NCI-H1694 (cell line): ENCODE measurements around the gene TMEM192.
"Not testable (repeated sequence)": the region's sequence is repeated elsewhere in the genome, so short reads cannot be mapped to it uniquely, and the experiment has no call there.

ENCODE experiments used
- DNase-seq: peaks from one replicate; lab custom pipeline; 2025; lab: John Stamatoyannopoulos, UW

Gene TMEM192

DNA sequence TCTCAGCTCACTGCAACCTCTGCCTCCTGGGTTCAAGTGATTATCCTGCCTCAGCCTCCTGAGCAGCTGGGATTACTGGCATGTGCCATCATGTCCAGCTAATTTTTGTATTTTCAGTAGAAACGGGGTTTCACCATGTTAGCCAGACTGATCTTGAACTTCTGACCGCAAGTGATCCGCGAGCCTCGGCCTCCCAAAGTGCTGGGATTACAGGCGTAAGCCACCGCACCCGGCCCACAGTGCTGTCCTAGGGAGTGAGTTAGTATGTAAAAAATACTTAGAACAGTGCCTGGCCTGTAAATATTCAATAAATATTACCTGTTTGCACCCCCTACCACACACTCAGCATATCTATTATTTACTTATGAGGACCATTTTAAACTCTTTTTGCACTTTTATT lies 20.5 kb downstream of the TMEM192 start:
- DNase-seq, result not testable (repeated sequence)

GRCh38 chr4:165088366-165088765 lies 24.3 kb downstream of the TMEM192 start:
- DNase-seq, result no peak

DNA sequence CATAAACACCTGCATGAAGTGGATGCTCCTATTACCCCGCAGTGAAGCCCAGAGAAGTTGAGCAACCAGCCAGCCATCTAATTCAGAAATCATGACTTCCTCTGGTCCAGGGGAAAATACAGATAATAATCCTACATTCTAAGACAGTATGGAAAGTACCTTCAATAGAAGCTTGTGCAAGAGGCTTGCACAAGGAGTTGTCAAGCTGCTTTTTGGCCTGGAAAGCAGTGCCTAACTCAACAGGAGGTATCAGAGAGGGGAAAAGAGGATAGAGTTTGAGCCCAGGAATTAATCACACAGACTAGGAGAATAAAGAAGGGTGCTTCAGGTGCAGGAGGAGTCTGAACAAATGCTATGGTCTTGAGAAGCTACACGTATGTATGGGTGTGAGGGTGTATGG lies 26.7 kb downstream of the TMEM192 start:
- DNase-seq, result no peak

GRCh38 chr4:165084787-165085186 lies 27.9 kb downstream of the TMEM192 start:
- DNase-seq, result not testable (repeated sequence)

- DNase-seq, result no peak
These were observed 33.2 kb downstream of the TMEM192 start for GRCh38 chr4:165079476-165079875.

DNA sequence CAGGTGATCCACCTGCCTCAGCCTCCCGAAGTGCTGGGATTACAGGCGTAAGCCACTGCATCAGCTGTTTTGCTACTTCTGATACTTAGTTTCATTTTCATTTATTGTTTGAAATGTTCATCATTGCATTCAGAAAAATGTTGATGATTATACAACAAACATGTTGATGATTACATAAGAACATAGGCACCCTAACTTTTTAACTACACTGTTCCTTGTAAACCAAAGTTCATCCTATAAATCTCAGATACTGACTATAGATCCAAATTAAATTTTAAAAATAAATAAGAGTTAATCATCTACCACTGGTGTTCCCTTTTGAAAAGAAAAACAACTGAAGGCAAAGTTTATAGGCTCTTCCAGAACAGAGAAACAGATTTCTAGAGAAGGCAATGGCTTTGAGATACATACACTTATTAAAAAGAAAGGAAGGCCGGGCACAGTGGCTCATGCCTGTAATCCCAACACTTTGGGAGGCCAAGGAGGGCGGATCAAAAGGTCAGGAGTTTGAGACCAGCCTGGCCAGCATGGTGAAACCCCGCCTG lies 35.6 kb downstream of the TMEM192 start:
- no peak for DNase-seq

GRCh38 chr4:165073346-165073745 lies 39.3 kb downstream of the TMEM192 start:
- not testable (repeated sequence) for DNase-seq

DNA sequence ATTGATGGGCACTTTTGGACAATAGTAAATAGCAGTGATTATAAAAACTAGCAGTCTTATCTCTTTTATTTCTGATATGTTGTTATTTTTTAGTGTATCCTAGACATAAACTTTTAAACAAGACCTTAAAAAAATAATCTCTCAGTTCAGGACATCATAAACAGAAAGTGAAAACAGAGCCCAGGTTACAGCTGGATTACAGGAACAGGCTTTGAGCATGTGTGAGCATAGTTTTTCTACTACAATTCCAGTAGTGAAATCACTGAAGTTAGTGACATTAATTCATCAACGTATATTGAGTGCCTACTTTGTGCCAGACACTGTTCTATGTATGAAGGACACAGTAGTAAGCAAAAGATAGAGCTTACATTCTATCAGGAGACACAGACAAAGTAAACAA lies 42.1 kb downstream of the TMEM192 start:
- DNase-seq, result no peak

DNA sequence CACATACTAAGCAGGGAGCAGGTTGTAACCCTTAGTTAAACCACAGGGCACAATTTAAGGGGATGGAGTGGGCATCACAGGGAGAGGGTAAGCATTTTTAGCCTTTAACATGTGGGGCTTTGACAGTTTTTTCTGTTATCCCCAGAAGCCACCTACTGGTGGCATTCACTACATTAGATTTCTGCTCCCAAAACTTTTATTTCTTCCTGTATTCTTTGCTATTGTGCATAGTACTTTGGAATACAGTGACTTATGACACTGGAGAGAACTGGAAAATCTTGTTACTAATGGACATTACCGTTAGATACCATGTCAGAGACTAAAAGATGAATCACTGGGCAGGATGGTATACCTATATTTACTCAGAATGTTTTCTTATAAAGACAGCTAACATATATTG lies 51.7 kb downstream of the TMEM192 start:
- DNase-seq, result no peak

DNA sequence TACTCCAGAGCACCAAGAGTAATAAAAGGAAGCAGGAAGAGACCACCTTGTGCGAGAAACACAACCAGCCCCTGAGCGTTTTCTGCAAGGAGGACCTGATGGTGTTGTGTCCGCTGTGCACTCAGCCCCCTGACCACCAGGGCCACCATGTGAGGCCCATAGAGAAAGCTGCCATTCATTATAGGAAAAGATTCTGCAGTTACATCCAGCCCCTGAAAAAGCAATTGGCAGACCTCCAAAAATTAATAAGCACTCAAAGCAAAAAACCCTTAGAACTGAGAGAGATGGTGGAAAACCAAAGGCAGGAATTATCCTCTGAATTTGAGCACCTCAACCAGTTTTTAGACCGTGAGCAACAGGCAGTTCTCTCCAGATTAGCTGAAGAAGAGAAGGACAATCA lies 53.3 kb downstream of the TMEM192 start:
- DNase-seq, result no peak

DNA sequence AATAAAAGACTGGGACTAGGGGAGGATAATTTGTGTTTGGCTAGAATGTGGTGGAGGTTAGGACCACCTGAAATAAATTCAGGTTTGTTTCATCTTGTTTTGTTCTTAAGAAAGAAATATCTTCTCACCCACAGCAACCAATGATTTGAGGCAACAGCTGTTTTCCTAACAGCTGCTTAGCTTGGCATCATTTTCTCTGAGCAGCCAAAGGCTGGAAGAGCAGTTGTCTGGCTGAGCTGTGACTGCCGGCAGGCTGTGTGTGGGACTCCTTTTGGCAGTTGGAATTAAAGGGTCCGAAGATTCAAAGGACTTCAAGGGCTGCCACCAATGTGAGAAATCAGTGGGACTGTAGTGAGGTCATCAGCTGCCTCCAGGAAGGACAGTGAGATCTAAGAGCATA lies 54.0 kb downstream of the TMEM192 start:
- DNase-seq, result no peak

DNA sequence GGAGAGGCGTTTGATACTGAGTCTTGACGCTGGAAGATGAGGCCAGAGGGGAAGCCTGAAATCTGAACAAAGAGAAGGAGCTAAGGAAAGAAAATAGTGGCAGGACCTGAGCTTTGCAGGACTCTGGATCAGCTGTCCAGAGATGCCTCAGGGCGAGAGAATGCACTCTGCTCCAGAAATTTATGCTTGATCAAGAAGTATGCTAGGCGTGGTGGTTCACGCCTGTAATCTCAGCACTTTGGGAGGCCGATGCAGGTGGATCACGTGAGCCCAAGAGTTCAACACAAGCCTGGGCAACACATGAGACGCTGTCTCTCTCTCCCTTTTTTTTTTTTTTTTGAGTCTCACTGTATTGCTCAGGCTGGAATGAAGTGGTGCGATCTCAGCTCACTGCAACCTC lies 57.1 kb downstream of the TMEM192 start:
- no peak for DNase-seq

DNA sequence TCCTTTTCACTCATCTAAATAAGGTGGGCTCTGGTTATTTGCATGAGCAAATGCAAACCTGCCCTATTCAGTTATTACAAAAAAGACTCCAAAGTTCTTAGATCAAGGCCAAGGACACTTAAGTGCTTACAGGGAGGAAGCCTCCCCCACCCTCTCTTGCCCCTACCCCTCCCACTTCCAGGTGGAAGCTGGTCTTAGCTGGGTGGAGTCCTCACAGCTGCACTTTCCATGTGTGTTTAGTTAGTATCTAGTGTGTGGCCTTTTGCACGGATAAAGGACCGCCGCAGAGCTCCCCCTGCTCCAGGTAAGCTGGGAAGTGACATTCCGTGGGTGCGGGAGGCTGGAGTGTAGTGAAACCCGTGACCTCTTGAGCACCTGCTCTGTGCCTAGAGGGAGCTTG lies 59.0 kb downstream of the TMEM192 start, which contains the start of gene TRIM75:
Gene TRIM75 (plus strand): TSS at position 222 of the 400 bp plus-strand sequence. CDS start 5,282 bp downstream, outside the sequence.
- no peak for DNase-seq

- no peak for DNase-seq
These were observed 60.0 kb downstream of the TMEM192 start for GRCh38 chr4:165052627-165053026.

DNA sequence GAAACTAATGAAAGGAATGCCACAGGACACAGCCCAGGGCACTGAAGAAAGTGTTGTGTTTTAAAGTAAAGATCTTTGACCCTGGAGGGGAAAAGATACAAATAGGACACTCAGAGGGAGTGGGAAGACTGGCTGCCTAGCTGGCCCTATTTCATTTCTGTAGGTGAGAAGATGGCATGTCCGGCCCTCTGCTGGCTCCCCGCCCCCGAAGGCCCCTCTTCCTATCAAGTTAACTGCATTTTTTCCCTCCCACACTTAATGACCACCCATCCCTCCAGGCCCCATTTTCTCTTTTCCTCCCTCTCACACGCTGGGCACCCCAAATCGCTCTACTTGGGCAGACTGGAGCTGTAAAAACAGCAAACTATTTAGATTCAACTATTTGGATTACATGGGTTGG lies 64.5 kb downstream of the TMEM192 start:
- no peak for DNase-seq

- DNase-seq, result no peak
These were observed 81.0 kb downstream of the TMEM192 start, which contains the start of gene TRIM60 for GRCh38 chr4:165031436-165032211. TSS of gene TRIM60 (plus strand) at chr4:165031999. CDS start at chr4:165040073, 8,074 bp downstream.

DNA sequence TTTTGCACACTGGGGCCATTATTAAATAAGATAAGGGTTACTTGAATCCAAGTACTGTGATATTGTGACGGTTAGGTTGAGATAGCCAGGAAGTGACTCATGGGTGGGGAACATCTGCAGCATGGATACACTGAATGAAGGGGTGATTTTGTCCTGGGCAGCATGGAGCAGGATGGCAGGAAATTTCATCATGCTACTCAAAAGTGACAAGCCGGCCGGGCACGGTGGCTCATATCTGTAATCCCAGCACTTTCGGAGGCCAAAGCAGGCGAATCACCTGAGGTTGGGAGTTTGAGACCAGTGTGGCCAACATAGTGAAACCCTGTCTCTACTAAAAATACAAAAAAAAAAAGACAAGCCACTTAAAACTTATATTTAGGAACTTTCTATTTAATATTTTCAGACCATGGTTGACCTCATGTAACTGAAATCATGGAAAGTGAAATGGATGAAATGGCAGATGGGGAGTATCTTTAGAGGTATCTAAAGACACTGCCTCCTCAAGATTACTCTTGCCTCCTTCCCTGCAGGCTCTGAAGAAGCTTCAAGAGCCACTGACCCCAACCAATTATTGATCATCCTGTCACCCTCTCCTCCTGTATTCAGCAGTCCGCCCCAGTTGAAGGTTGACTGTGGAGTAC lies 84.8 kb downstream of the TMEM192 start:
- DNase-seq, result no peak

GRCh38 chr4:165025782-165026181 lies 86.9 kb downstream of the TMEM192 start:
- not testable (repeated sequence) for DNase-seq
